GM08714 (cell line): Measurements from ENCODE around the gene TLE3.

Experiments
- H3K4me3 ChIP-seq: fragments of 200-500 bp; sonication (Bioruptor generic); 2 replicates; pipeline ENCODE4 v1.5.1; 2014; ENCODE audit warnings: mild to moderate bottlenecking, low read length, inconsistent platforms
- ZNF274 ChIP-seq: IDR thresholded peaks from 2 replicates; pipeline ENCODE4 v1.6.1; 2012; ENCODE audit warnings: mild to moderate bottlenecking, low read depth, low read length

The TLE3 gene

DNA sequence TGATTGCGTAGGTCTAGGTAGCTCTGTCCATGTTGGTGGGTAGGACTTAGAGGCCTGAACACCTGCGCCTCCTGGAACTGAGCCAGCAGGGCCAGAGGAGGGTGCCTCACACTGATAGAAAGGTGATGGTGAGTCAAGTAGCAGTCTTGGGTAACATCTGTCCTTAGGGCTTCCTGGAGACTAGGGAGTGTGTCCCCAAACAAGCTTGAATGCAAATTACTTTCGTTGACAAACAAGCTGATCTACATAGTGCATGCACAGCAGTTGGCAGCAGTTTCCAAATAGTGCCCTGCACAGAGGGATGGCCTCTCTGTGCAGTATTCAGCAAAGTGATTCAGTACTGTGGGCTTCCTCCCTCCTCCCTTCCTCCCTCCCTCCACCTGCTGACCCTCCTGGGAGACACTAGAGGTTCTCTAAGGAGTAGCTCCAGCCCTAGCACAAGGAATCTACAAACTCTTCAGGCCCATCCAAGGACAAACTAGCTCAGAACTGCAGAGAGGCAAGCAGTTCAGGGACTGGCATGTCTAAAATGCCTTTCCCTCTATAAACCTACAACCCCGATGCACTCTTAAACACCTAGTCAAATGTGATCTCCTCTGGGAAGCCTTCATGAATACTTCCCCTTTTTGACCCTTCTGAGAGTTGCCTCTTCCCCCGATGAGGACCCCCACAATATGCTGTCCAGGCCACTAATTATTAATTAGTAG, 61.0 kb downstream of the TLE3 start:
- TF ChIP-seq ZNF274 = no peak
- H3K4me3 ChIP-seq = peak overlapping the region; percentile 24; the same call in 1 of the 2 replicates

DNA sequence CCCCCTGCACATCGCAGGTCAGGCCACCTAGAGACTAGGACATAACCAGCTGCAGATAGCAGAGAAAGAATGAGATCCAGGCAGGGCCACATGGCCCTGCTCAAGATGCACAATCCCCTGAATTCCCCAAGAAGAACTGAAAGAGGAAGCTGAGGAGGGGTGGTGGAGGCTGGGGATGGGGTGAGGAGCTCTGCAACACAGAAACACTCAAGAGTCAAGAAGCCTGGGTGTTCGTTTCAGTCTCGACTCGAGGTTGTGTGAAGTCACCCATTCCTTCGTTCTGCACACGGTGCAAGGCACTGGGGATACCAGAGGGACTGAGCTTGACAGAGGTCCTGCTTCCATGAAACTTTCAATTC, 62.0 kb downstream of the TLE3 start:
- no peak for TF ChIP-seq ZNF274
- peak overlapping the region; percentile 19; the same call in 1 of the 2 replicates for H3K4me3 ChIP-seq

- H3K4me3 ChIP-seq = no peak overlapping the region
- TF ChIP-seq ZNF274 = no peak
Observed at GRCh38 chr15:70035051-70035718, 62.5 kb downstream of the TLE3 start.

GRCh38 chr15:70034596-70034995, 63.1 kb downstream of the TLE3 start:
- TF ChIP-seq ZNF274 = no peak

GRCh38 chr15:70034141-70034540, 63.6 kb downstream of the TLE3 start:
- no peak for TF ChIP-seq ZNF274
- no peak overlapping the region for H3K4me3 ChIP-seq

More at GRCh38 chr15:70034596-70034995, 63.1 kb downstream of the TLE3 start:
- no peak overlapping the region for H3K4me3 ChIP-seq

- TF ChIP-seq ZNF274 = no peak
Observed at GRCh38 chr15:70033529-70034140, 64.1 kb downstream of the TLE3 start.

DNA sequence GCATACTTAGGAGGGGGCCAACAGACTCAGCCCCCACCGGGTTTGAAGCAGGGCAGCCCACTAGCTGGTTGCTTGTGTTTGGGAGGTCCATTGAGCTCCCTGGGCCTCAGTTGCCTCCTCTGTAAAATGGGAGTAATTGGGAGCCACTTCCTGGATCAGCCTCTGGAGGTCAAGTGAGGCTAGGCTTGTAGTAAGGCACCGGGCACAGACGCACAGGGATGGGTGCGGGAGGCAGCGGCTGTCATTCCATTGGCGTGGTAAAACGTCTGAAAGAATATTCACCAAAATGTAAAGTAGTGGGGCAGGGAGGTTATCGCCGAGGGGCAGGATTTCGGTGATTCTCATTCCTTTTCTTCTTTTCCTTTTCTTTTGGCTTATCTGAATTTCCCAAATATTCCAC, 64.6 kb downstream of the TLE3 start:
- TF ChIP-seq ZNF274 = no peak
- H3K4me3 ChIP-seq = no peak overlapping the region

More at GRCh38 chr15:70033529-70034140, 64.1 kb downstream of the TLE3 start:
- H3K4me3 ChIP-seq = no peak overlapping the region

DNA sequence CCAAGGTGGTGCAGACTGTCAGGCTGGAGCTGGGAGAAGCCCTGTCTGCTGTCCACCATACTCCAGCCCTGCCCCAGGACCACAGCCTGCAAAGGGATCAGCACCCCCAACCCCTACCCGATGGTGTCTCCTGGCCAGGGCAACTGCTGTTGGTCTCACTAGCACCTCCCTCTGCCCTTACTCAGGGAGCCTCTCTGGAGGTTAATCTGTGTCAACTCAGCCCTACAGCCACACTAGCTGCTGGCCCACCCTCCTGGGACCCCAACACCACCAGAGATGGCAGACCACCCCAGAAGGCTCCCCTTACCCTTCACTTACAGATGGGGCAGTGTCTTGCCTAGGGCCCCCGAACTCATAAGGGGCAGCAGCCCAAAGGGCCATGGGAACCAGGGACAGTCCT, 65.2 kb downstream of the TLE3 start:
- H3K4me3 ChIP-seq = no peak overlapping the region
- TF ChIP-seq ZNF274 = no peak

DNA sequence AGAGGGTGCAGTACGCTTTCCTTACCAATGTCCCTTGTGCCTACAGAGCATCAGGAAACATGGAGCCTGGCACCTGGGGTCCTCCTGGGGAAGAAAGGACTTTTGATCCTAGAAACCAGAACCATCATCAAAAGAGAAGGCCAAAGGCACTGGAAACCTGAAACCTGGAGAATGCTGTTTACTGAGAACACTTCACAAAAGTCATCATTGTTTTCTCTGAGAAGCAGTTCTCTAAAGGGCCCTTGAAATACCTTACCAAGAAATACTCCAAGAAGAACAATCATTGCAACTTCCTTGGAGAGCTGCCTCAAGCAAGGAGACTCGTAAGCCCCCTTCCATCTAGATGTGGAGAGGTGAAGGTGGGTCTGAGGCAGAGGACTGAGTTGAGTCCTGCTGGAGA, 66.0 kb downstream of the TLE3 start:
- H3K4me3 ChIP-seq = no peak overlapping the region
- no peak for TF ChIP-seq ZNF274

GRCh38 chr15:70031261-70031660, 66.5 kb downstream of the TLE3 start:
- no peak overlapping the region for H3K4me3 ChIP-seq
- TF ChIP-seq ZNF274 = no peak

DNA sequence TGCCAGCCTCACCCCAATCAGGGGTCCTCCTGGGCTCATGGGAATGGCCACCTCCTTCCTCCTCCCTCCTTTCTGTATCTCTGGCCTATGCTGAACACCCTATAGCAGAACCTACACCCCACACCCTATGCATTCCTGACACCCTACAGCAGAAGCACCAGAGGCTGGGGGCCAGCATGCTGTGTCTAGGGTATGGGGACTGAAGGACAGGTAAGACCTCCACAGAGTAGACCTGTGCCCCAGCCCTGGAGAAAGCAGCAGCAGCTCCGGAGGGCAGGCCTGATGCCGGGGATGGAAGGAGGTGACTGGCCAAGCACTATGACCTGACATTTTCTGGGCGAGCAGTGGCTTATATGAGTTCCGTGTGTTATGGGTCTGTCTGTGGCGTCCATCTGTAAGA, 66.9 kb downstream of the TLE3 start:
- no peak overlapping the region for H3K4me3 ChIP-seq
- TF ChIP-seq ZNF274 = no peak

GRCh38 chr15:70029297-70029701, 68.4 kb downstream of the TLE3 start:
- TF ChIP-seq ZNF274 = no peak
- H3K4me3 ChIP-seq = no peak overlapping the region

DNA sequence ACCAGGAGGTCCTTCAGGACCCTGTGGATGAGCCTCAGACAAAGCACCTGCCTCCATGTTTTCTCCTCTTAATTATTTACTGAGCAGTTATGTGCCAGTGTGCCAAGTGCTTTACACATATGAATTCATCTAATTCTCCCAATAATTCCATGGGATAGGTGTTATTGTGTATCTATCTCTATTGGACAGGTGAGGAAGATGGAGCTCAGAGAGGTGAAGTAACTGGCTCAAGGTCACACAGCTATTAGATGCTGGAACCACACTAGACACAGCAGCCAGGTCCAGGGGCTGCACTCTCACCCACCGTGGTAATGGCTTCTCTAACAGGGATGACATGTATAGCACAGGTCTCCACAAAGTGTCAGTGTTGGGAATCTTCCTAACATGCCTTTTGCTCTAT, 70.2 kb downstream of the TLE3 start:
- H3K4me3 ChIP-seq = no peak overlapping the region
- TF ChIP-seq ZNF274 = no peak

DNA sequence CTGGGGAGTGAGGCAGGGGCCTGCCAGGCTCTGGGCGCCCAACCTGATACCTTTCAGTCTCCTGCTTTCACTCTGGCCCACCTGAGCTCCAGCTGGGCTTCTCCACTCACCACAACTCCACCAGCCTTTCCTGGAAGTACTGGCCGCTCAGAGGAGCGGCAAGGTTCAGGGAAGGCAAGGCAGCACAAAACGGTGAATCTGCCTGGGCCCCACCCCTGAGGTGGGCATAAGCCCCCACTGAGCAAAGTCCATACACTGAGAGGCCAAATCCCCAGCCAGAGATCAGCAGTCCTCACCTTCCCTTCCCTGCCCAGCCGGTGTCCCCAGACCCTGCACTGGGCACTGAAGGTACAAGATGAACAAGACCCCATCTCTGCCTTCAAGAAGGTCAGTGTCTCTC, 70.7 kb downstream of the TLE3 start:
- no peak overlapping the region for H3K4me3 ChIP-seq
- no peak for TF ChIP-seq ZNF274

GRCh38 chr15:70025413-70026296, 72.1 kb downstream of the TLE3 start:
- TF ChIP-seq ZNF274 = no peak
- H3K4me3 ChIP-seq = no peak overlapping the region
